IPS DF 6.9 (cell line): ENCODE data around the gene LRRC37B.
"Not testable (repeated sequence)": the region's sequence is repeated elsewhere in the genome, so short reads cannot be mapped to it uniquely, and the experiment has no call there.

Source experiments
- DNase-seq: peaks from one replicate; pipeline ENCODE4 v3.0.0-alpha.2; 2013; ENCODE audit warnings: low read depth, low spot score
- H3K27ac ChIP-seq: one replicate; pipeline ENCODE4 v1.5.1; 2013; ENCODE audit warnings: low read length, control low read depth
- H3K27me3 ChIP-seq: 2 replicates; pipeline ENCODE4 v1.6.1; 2013; ENCODE audit warnings: mild to moderate bottlenecking, low read length; ENCODE audit not compliant: control insufficient read depth, insufficient read depth
- H3K36me3 ChIP-seq: 2 replicates; pipeline ENCODE4 v1.6.1; 2013; ENCODE audit warnings: low read length; ENCODE audit not compliant: control insufficient read depth, insufficient read depth
- H3K4me1 ChIP-seq: 2 replicates; pipeline ENCODE4 v1.6.1; 2013; ENCODE audit warnings: low read length; ENCODE audit not compliant: control insufficient read depth, insufficient read depth
- H3K4me3 ChIP-seq: 2 replicates; pipeline ENCODE4 v1.5.1; 2013; ENCODE audit warnings: mild to moderate bottlenecking, low read length
- H3K9me3 ChIP-seq: 2 replicates; pipeline ENCODE4 v1.6.1; 2013; ENCODE audit warnings: low read length, inconsistent platforms; ENCODE audit not compliant: control insufficient read depth, insufficient read depth
- WGBS: extraction: QIAGEN DNeasy Blood & Tissue Kit; methylation state at CpG from one replicate; pipeline ENCODE4 v1.1.7; 2013; ENCODE audit warnings: mixed read lengths, missing lambda C conversion rate; ENCODE audit not compliant: insufficient read length, insufficient coverage; 5-methylcytosine and 5-hydroxymethylcytosine counted together

Gene LRRC37B

GRCh38 chr17:32086833-32087232 is 79.7 kb downstream of the LRRC37B start:
- WGBS = no CpG with 5 or more reads among the region's 4 CpGs
- not testable (repeated sequence) for H3K9me3 ChIP-seq, H3K4me3 ChIP-seq

GRCh38 chr17:32092062-32092461 is 84.9 kb downstream of the LRRC37B start:
- H3K36me3 ChIP-seq, H3K27ac ChIP-seq, DNase-seq, H3K9me3 ChIP-seq, H3K4me1 ChIP-seq, H3K4me3 ChIP-seq, H3K27me3 ChIP-seq: not testable (repeated sequence)
- WGBS = no CpG with 5 or more reads among the region's 1 CpG

More at GRCh38 chr17:32086833-32087232, 79.7 kb downstream of the LRRC37B start:
- H3K27ac ChIP-seq, H3K36me3 ChIP-seq, H3K4me1 ChIP-seq, DNase-seq, H3K27me3 ChIP-seq: not testable (repeated sequence)

GRCh38 chr17:32099686-32100085 is 92.5 kb downstream of the LRRC37B start:
- DNase-seq = no peak
- no peaks in the 10 kb centered on the region for H3K9me3 ChIP-seq
- 0 out of 2 replicates have a peak, but pooled peaks cover 4% of the 10 kb centered on the region for H3K4me1 ChIP-seq
- H3K27me3 ChIP-seq = no peaks in the 10 kb centered on the region
- H3K36me3 ChIP-seq = no peaks in the 10 kb centered on the region
- H3K27ac ChIP-seq = no peak overlapping the region
- no CpG with 5 or more reads among the region's 2 CpGs for WGBS
- no peak overlapping the region for H3K4me3 ChIP-seq

DNA sequence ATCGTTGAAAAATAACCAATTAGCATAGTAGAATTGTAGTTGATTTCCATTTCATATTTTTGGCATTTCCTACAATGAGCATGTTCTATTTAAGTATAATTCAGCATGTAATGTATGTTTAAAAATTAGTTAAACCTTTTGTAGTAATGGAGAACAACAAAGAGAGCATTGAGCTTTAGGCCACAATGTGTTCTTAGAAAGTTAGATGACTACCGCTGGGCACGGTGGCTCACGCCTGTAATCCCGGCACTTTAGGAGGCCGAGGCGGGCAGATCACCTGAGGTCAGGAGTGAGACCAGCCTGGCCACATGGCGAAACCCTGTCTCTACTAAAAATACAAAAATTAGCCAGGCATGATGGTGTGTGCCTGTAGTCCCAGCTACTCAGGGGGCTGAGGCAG is 93.1 kb downstream of the LRRC37B start:
- not testable (repeated sequence) for H3K36me3 ChIP-seq, H3K4me3 ChIP-seq, H3K27ac ChIP-seq, H3K4me1 ChIP-seq, DNase-seq, H3K9me3 ChIP-seq, H3K27me3 ChIP-seq
- no CpG with 5 or more reads among the region's 8 CpGs for WGBS

DNA sequence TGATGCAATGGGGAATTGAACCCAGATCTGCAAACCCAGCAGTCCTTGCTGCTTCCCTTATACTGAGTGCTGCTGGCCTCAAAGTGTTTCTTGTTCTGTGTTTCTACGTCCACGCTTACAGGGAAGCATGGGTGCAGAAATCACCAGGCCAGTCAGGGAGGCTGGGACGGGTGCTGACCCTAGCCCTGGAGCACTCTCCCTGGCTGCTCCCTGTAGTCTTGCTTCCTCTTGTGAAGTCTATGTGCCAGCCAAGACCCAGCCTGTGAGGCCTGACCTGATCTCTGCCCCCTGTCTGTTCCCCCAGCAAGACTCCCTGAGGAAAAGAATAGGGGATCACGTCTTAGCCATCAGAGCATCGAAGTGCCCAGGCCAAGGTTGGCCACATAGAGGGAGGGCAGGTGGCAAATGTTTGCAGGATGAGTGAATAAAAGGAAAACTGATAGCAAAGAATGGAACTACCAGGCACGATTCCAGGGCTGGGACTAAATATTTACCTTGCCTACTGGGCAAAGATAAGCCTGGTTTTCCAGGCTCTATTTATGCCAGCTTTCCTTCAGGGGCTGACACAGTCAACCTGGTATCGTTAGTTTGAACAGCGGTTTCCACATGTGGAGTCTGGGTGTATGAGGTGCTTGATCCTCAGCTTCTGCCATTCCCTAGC is 93.9 kb downstream of the LRRC37B start:
- Histone ChIP-seq H3K27me3 (no peaks in the 10 kb centered on the region), H3K4me3 (no peak overlapping the region), H3K36me3 (no peaks in the 10 kb centered on the region), H3K4me1 (0 out of 2 replicates have a peak, but pooled peaks cover 4% of the 10 kb centered on the region), H3K27ac (no peak overlapping the region), H3K9me3 (no peaks in the 10 kb centered on the region)
- WGBS = no CpG with 5 or more reads among the region's 8 CpGs
- DNase-seq = no peak

DNA sequence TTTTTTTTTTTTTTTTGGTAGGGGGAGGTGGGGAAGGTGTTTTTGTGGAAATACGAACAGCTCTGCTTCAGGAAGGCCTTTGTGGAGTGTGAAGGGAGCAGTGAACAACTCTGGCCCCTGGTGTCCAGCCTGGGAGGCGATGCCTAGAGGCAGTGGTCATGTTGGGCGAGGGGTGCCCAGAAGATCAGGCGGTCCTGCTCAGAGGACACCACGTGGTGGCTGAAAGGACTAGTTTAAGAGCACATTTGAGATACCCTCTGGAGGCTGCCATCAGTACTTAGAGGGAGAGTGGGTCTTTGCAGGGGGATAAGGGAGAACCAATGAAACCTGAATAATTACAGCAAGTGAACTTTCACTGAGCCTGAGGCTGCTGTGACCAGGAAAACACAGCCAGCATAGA is 95.0 kb downstream of the LRRC37B start:
- 0 out of 2 replicates have a peak, but pooled peaks cover 4% of the 10 kb centered on the region for H3K4me1 ChIP-seq
- no peak for DNase-seq
- no peak overlapping the region for H3K27ac ChIP-seq
- H3K27me3 ChIP-seq = no peaks in the 10 kb centered on the region
- no peak overlapping the region for H3K4me3 ChIP-seq
- no peaks in the 10 kb centered on the region for H3K9me3 ChIP-seq
- WGBS = no CpG with 5 or more reads among the region's 5 CpGs
- H3K36me3 ChIP-seq = no peaks in the 10 kb centered on the region

- Histone ChIP-seq H3K4me1 (0 out of 2 replicates have a peak, but pooled peaks cover 4% of the 10 kb centered on the region), H3K36me3 (no peaks in the 10 kb centered on the region), H3K27me3 (no peaks in the 10 kb centered on the region), H3K9me3 (no peaks in the 10 kb centered on the region), H3K27ac (no peak overlapping the region), H3K4me3 (no peak overlapping the region)
- WGBS = no CpG with 5 or more reads among the region's 5 CpGs
- DNase-seq = no peak
These were observed 95.5 kb downstream of the LRRC37B start for GRCh38 chr17:32102646-32103186.
